Measurements from ENCODE around the gene SUSD1.

SUSD1 gene

DNA sequence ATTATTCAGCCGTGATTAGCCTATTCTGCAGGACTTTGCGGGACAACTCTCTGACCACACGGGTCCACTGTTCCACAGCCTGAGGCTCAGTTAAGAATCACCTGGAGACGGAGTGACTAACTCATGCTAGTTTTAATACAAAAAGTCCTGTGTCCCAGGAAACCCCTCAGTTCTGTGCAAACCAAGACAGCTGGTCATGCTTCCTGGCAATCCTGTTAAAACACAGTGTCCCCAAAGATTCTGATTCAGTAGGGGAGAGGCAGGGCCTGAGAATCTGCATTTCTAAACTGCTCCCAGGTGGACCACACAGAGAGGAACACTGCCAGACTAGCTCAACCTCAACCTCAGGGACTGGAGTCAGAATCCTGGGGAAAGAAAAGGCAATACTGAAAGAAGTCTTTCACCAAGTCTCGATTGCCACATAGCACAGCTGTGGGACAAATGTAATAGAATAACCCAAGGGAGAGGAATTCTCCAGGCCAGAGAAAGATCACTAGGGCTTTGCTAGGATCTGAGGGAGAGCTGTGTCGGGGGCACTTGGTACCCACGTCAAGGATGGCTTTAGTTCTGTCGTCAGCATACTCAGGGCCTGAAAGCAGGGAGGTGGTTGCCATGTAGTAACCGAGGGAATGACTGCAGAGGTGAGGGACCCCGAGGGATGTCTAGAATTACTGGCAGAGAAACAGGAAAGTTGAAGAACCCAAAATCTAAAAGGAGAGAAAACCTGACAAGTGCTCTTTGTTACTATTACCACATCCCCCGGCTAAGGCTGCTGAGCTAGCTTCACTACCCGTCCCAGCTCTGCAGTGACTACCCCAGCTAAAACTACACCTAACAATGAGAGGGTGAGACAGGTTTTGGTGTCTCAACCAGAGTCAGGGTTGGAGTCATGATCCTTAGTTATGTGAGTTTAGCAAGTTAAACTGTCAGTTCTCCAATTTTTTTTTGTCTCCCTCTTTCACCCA, 8.6 kb downstream of the SUSD1 start:
- DNase-seq (ENCODE audit: low read depth) = peak; percentile 40
- no peak overlapping the region for H3K4me3 ChIP-seq (replicated peaks; ENCODE audit: low read depth, low read length)
- TF ChIP-seq, protein P1, sequence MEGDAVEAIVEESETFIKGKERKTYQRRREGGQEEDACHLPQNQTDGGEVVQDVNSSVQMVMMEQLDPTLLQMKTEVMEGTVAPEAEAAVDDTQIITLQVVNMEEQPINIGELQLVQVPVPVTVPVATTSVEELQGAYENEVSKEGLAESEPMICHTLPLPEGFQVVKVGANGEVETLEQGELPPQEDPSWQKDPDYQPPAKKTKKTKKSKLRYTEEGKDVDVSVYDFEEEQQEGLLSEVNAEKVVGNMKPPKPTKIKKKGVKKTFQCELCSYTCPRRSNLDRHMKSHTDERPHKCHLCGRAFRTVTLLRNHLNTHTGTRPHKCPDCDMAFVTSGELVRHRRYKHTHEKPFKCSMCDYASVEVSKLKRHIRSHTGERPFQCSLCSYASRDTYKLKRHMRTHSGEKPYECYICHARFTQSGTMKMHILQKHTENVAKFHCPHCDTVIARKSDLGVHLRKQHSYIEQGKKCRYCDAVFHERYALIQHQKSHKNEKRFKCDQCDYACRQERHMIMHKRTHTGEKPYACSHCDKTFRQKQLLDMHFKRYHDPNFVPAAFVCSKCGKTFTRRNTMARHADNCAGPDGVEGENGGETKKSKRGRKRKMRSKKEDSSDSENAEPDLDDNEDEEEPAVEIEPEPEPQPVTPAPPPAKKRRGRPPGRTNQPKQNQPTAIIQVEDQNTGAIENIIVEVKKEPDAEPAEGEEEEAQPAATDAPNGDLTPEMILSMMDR (IDR thresholded peaks at IDR 0.05; ENCODE audit: low read length, missing control alignments) = no peak

DNA sequence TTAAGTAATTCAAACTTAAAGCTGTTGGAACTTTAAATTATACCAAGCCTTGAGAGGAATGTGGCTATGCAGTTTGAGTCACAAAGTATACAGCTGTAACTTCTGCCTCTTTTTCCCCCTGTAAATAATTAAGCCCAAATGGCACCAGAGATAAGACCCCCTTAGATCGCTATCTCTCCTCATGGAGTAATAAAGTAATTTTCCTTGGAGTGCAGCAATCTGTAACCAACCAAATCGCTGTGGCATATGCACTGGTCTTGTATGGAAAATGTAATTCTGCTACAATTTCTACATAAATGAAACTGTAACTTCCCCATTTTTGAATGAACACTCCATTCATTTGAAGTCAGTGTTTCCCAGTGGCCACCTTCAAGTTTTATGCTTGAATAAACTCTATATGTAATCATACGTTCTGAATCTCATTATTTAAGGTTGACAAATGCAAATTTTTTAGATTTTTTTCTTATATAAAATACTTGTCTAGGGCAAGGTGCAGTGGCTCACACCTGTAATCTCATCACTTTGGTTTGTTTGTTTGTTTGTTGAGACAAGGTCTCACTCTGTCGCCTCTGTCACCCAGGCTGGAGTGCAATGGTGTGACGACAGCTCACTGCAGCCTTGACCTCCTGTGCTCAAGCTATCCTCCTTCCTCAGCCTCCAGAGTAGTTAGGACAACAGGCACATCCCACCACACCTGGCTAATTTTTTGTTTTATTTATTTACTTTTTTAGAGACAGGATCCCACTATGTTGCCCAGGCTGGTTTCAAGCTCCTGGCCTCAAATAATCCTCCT, 12.3 kb downstream of the SUSD1 start:
- H3K4me3 ChIP-seq (replicated peaks; ENCODE audit: low read depth, low read length) = no peak overlapping the region
- DNase-seq (ENCODE audit: low read depth) = no peak
- TF ChIP-seq, protein P1 (IDR thresholded peaks at IDR 0.05; ENCODE audit: low read length, missing control alignments) = no peak

DNA sequence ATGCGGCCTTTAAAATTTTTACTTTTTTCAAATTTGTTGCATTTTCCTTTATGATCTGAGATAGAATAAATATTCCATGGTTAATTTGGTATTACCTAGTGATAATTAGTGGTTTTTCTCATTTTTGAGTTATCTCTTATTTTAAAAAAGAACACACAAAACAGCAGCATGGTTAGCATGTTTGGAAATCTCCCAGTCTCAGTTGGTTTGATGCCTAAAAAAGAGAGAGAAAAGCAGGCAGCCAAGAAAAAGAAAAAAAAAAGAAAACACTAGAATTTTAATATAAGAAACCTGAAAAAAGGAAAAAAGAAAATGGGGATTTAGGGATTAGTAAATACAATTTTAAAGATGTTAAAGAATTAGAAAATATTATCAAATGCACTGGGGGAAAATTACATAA, 15.3 kb downstream of the SUSD1 start:
- DNase-seq (ENCODE audit: low read depth) = no peak
- TF ChIP-seq, protein P1 (IDR thresholded peaks at IDR 0.05; ENCODE audit: low read length, missing control alignments) = no peak
- H3K4me3 ChIP-seq (replicated peaks; ENCODE audit: low read depth, low read length) = no peak overlapping the region

DNA sequence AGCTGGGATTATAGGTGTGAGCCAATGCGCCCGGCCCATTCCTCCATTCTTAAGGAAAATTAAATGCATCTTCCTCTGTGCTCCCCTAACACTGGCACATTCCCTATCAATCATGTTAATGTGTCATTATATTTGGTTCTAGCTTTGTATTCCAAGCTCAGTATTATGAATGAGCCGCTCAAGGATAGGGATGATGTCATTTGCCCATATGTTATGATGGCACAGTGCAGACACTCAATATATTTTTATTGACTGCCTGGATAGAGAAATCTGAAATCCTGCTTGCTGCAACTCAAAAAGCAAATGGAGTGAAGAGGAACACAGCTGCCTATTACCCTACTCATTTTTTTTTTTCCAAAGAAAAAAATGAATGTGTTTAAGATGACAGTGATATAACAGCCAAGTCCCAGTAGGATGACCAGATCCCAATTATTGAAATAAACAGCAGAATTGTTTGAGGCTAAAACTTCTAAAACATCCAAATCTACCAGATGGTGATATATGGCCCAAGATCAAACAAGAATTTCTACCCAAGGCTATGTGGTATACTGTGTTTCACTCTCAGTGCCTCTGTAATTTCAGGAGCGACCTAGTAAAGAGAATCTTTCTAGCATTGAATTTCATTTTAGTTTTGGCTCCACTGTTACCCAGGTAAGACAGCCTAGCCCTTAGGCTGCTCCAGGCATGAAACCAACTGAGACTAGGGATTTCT, 16.3 kb downstream of the SUSD1 start:
- TF ChIP-seq, protein P1 (IDR thresholded peaks at IDR 0.05; ENCODE audit: low read length, missing control alignments) = no peak
- DNase-seq (ENCODE audit: low read depth) = no peak
- no peak overlapping the region for H3K4me3 ChIP-seq (replicated peaks; ENCODE audit: low read depth, low read length)

DNA sequence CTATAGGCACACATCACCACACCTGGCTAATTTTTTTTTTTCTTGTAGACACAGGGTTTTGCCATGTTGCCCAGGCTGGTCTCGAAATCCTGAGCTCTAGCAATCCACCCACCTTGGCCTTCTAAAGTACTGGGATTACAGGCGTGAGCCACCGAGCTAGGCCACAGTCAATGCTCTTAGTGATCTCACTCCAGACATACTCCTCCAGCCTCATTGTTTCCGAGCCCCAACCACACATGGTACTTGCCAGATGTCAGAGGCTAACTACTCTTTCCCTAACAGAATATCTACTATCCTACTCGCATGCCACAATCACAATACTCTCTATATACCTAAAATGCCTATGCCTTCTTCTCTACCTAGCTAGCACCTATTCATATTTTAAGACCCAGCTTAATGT, 17.1 kb downstream of the SUSD1 start:
- no peak for DNase-seq (ENCODE audit: low read depth)
- TF ChIP-seq, protein P1 (IDR thresholded peaks at IDR 0.05; ENCODE audit: low read length, missing control alignments) = no peak
- no peak overlapping the region for H3K4me3 ChIP-seq (replicated peaks; ENCODE audit: low read depth, low read length)

DNA sequence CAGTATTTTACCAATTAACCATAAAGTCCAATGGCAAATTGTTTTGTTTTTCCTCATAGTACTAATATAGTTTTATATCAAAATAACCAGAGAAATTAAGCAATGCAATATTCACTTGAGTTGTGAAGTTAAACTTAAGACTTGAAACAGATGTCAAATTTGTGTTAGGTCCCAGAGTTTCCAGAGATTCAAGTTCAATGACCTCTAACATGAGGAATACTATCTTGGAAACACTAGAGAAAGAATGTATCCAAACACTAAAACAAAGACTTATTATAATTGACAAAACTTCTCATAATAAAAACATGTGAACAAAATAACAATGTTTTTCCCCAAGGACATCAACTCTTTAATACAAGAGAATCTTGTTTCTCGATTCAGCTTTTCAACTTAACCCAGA, 18.0 kb downstream of the SUSD1 start:
- TF ChIP-seq, protein P1 (IDR thresholded peaks at IDR 0.05; ENCODE audit: low read length, missing control alignments) = no peak
- H3K4me3 ChIP-seq (replicated peaks; ENCODE audit: low read depth, low read length) = no peak overlapping the region
- no peak for DNase-seq (ENCODE audit: low read depth)
